HG03432 (cell line): ENCODE data around the gene FAM98B.

ENCODE experiments used
- ATAC-seq: cut with Tn5 transposase; IDR thresholded peaks from one replicate; pipeline ENCODE4 v1.9.1; 2021; ENCODE audit warnings: mild to moderate bottlenecking, moderate library complexity; ENCODE audit not compliant: unreplicated experiment

Gene FAM98B

DNA sequence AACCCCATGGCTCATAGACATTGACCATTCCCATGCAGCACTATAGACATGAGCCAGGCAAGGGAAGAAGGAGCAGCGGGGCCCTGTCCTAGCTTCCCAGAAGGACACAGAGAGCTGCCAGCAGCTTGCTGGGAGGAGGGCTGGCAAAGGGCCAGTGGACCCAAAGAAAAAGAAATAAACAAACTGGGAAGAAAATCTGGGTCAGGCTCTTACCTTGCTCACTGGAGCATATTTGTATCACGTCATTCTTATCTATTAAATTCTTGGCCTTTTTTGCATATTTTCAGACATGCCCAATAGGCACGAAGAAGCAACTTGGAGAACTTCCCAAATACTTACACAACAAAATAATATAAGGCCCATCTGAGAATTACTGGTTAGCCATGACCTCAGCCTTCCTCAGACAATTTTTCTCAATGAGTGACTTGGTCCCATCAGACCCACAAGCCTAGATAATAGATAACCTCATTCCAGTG is 82.3 kb downstream of the FAM98B start:
- ATAC-seq = no peak
